ENCODE measurements around the gene NRAS.

DNA sequence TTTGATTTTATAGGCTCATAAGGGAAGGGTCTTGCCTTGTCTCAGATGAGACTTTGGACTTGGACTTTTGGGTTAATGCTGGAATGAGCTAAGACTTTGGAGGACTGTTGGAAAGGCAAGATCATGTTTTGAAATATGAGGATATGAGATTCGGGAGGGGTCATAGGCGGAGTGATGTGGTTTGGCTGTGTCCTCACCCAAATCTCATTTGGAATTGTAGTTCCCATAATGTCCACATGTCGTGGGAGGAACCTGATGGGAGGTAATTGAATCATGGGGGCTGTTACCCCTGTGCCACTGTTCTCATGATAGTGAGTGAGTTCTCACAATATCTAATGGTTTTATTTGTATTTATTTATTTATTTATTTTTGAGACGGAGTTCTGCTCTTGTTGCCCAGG is 48.1 kb upstream of the NRAS start:
- TF ChIP-seq POLR2A (IDR thresholded peaks at IDR 0.05) (no peak), POLR2AphosphoS5 (IDR thresholded peaks at IDR 0.05) (no peak)
- TF ChIP-seq, protein P1, sequence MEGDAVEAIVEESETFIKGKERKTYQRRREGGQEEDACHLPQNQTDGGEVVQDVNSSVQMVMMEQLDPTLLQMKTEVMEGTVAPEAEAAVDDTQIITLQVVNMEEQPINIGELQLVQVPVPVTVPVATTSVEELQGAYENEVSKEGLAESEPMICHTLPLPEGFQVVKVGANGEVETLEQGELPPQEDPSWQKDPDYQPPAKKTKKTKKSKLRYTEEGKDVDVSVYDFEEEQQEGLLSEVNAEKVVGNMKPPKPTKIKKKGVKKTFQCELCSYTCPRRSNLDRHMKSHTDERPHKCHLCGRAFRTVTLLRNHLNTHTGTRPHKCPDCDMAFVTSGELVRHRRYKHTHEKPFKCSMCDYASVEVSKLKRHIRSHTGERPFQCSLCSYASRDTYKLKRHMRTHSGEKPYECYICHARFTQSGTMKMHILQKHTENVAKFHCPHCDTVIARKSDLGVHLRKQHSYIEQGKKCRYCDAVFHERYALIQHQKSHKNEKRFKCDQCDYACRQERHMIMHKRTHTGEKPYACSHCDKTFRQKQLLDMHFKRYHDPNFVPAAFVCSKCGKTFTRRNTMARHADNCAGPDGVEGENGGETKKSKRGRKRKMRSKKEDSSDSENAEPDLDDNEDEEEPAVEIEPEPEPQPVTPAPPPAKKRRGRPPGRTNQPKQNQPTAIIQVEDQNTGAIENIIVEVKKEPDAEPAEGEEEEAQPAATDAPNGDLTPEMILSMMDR (IDR thresholded peaks at IDR 0.05) = no peak
